Cardiac fibroblast (primary cell): Measurements from ENCODE around the gene WBP4.

Source experiments
- DNase-seq, 2 donors: peaks; one replicate each; pipeline versions ENCODE4 v3.0.0 to v3.0.0-alpha.2; 2010; ENCODE audit warnings: low read depth in 2 of 2
- H3K4me3 ChIP-seq, 2 donors: replicated peaks in 1 of 2; 1 replicate in 1 of 2; 2 replicates in 1 of 2; pipeline ENCODE4 v1.5.1; 2011; ENCODE audit warnings: low read depth in 2 of 2, low read length in 2 of 2, mild to moderate bottlenecking in 2 of 2, moderate library complexity in 1 of 2
- TF ChIP-seq, protein P1 (sequence below): IDR thresholded peaks from one replicate; pipeline ENCODE4 v1.5.1; 2011; ENCODE audit warnings: low read depth, mild to moderate bottlenecking, low read length, inconsistent platforms

WBP4 gene

GRCh38 chr13:41056194-41056593 lies 5.1 kb upstream of the WBP4 start:
- no peak overlapping the region for H3K4me3 ChIP-seq
- no peak for DNase-seq
- TF ChIP-seq, protein P1, sequence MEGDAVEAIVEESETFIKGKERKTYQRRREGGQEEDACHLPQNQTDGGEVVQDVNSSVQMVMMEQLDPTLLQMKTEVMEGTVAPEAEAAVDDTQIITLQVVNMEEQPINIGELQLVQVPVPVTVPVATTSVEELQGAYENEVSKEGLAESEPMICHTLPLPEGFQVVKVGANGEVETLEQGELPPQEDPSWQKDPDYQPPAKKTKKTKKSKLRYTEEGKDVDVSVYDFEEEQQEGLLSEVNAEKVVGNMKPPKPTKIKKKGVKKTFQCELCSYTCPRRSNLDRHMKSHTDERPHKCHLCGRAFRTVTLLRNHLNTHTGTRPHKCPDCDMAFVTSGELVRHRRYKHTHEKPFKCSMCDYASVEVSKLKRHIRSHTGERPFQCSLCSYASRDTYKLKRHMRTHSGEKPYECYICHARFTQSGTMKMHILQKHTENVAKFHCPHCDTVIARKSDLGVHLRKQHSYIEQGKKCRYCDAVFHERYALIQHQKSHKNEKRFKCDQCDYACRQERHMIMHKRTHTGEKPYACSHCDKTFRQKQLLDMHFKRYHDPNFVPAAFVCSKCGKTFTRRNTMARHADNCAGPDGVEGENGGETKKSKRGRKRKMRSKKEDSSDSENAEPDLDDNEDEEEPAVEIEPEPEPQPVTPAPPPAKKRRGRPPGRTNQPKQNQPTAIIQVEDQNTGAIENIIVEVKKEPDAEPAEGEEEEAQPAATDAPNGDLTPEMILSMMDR, result no peak

DNA sequence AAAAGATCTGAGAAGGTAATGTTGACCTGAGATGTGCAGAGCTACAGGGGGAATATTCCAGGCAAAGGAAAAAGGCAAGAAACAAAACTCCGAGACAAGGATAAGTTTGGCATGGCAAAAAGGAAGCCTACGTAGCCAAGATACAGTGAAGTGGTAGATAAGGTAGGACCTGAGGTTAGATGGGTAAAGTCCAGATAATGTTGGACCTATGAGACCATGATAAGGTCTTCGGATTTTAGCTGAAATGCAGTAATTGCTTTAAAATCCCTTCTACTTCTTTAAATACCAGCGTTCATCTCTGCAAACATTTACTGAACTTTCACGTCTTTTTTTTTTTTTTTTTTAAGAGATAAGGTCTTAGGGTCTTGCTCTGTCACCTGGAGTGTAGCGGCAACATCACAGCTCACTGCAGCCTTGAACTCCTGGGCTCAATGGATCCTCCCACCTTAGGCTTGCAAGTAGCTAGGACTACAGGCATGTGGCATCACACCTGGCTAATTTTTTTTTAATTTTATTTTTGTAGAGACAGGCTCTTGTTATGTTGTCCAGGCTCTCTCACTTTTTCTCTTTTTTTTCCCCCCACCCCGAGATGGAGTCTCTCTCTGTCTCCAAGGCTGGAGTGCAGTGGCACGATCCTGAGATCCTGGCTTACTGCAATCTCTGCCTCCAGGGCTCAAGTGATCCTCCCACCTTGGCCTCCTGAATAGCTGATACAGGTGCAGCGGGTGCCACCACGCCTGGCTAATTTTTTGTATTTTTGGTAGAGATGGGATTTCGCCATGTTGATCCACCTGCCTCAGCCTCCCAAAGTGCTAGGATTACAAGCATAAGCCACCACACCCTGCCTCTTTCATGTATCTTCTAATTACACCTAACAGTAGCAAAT lies 4.2 kb upstream of the WBP4 start:
- TF ChIP-seq, protein P1, result no peak
- no peak for DNase-seq
- H3K4me3 ChIP-seq, result no peak overlapping the region

DNA sequence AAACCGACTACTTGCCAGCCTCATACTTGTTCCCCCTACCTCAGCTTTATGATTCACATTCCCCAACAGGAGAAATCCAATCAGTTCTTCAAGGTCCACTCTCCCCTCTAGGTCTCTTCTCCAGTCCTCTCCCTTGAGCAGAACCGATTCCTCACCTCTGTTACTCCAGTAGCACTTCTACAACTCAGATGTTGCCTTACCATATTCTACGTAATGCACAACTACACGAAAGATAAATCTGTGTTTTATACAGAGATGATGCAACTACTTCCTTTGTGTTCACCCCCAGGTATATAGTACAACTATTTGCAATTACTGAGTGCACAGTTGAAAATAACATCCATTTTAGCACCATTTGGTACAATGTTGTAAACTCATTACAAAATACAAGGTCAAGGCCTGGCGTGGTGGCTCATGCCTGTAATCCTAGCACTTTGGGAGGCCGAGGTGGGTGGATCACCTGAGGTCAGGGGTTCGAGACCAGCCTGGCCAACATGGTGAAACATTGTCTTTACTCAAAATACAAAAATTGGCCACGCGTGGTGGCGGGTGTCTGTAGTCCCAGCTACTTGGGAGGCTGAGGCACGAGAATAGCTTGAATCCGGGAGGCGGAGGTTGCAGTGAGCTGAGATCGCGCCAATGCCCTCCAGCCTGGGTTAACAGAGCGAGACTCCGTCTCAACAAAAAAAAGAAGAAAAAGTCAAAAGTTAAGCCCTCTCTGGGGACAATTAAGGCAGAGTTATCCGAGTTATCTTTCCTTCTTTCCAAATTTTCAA lies 2.8 kb upstream of the WBP4 start:
- no peak for DNase-seq
- TF ChIP-seq, protein P1, result no peak
- H3K4me3 ChIP-seq, result peak overlapping the region; percentile 79 to 83

- peak; percentile 10 to 35 for DNase-seq
- H3K4me3 ChIP-seq, result peak overlapping the region; percentile 79 to 83
- TF ChIP-seq, protein P1, result no peak
These were observed 1.7 kb upstream of the WBP4 start for GRCh38 chr13:41059456-41060081.

DNA sequence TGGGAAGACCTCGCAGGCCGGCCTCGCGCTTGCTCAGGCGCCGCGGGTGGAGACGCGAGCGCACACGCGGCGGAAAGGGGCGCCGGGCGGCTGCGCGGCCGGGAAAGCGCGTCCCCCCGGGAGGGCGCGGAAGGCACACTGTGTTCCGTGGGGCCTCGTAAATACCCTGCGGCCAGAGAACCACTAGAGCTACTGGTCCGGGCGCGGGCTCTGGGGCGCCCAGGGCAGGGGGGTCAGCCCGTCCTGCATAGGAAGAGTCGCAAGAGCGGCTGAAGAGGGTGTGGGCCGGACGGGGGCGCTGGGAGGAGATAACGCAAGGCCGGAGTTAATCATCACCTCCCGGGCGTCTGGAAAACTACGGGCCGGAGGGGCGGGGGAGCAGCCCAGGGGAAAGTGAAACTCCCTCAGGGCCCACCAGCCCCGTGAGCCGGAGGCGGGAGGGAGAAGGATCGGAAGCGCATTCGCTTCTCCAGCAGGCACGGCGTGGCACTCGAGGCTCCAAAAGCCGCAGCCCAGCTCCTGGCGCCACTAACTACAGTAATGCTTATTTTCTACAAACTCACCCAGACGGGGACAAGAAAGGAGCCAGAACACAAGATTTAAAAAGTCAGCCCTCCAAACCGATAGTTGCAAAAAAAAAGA lies 1.1 kb upstream of the WBP4 start:
- TF ChIP-seq, protein P1, result peak; percentile 23
- peak overlapping the region; percentile 79 to 83 for H3K4me3 ChIP-seq

DNA sequence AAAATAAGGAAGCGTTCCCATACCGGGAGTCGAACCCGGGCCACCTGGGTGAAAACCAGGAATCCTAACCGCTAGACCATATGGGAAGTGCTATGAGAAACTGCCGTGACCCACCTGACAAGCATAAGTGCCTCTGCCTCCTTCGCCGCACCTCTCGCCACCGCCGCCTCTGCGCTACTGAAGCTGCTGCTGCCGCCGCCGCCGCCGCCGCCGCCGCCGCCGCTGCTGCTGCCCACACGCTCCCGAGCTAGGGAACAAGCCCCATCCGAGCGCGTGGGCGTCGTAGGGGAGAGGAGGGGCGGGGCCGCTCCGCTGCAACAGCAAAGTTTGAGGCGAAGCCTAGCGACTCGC lies 610 bp upstream of the WBP4 start:
- TF ChIP-seq, protein P1, result no peak
- peak overlapping the region; percentile 79 to 83 for H3K4me3 ChIP-seq

More for the DNA sequence above, 1.1 kb upstream of the WBP4 start:
- DNase-seq, result peak; percentile 92

More for the DNA sequence above, 610 bp upstream of the WBP4 start:
- peak; percentile 84 for DNase-seq
